GM12891 (cell line): ENCODE measurements around the gene COASY.

Experiments used
- DNase-seq: peaks from one replicate; pipeline ENCODE4 v3.0.0; 2011; ENCODE audit warnings: low spot score; ENCODE audit not compliant: insufficient read length
- FAIRE-seq: peaks from 2 replicates; lab custom pipeline; 2011; peaks lifted over from hg19 to GRCh38; lab: Jason Lieb, UNC
- PAX5 ChIP-seq: IDR thresholded peaks from 2 replicates; pipeline ENCODE4 v1.6.1; 2011; ENCODE audit warnings: low read length, moderate library complexity, mild to moderate bottlenecking; ENCODE audit not compliant: insufficient read depth, severe bottlenecking
- POLR2A ChIP-seq: IDR thresholded peaks from 2 replicates; pipeline ENCODE4 v1.6.1; 2011; ENCODE audit warnings: low read depth, low read length, control low read depth

COASY gene

GRCh38 chr17:42613699-42614295 lies 51.8 kb downstream of the COASY start:
- no peak for TF ChIP-seq PAX5
- TF ChIP-seq POLR2A, result no peak
- DNase-seq (no peak), FAIRE-seq (no peak)
